Middle frontal gyrus (tissue), 1 donor: ENCODE measurements around the gene GLRA3.
"Not testable (repeated sequence)": the region's sequence is repeated elsewhere in the genome, so short reads cannot be mapped to it uniquely, and the experiment has no call there.

ENCODE experiments used
- DNase-seq: peaks from one replicate; pipeline ENCODE4 v3.0.0-alpha.2; 2015; ENCODE audit warnings: low spot score; ENCODE audit errors: extremely low spot score

Gene GLRA3

GRCh38 chr4:174828845-174829701 is at the start of gene GLRA3:
Gene GLRA3 (minus strand): TSS chr4:174829247. CDS start chr4:174828811, 436 bp downstream.
- DNase-seq = peak; percentile 56

- no peak for DNase-seq
These were observed 45.9 kb upstream of the GLRA3 start for GRCh38 chr4:174874898-174875297.

GRCh38 chr4:174873931-174874330 is 44.9 kb upstream of the GLRA3 start:
- DNase-seq = no peak

GRCh38 chr4:174873146-174873545 is 44.1 kb upstream of the GLRA3 start:
- not testable (repeated sequence) for DNase-seq

- DNase-seq = no peak
These were observed 42.4 kb upstream of the GLRA3 start for GRCh38 chr4:174871407-174871806.

GRCh38 chr4:174870311-174870710 is 41.3 kb upstream of the GLRA3 start:
- DNase-seq = no peak

- DNase-seq = no peak
These were observed 40.3 kb upstream of the GLRA3 start for GRCh38 chr4:174869339-174869738.

- no peak for DNase-seq
These were observed 38.9 kb upstream of the GLRA3 start for GRCh38 chr4:174867903-174868302.

- DNase-seq = no peak
These were observed 36.5 kb upstream of the GLRA3 start for GRCh38 chr4:174865418-174865985.

GRCh38 chr4:174864031-174864430 is 35.0 kb upstream of the GLRA3 start:
- DNase-seq = no peak

- no peak for DNase-seq
These were observed 31.5 kb upstream of the GLRA3 start for GRCh38 chr4:174860588-174860987.

- DNase-seq = no peak
These were observed 30.9 kb upstream of the GLRA3 start for GRCh38 chr4:174859904-174860303.

- DNase-seq = peak; percentile 99
These were observed 28.1 kb upstream of the GLRA3 start for GRCh38 chr4:174856926-174857800.

GRCh38 chr4:174855050-174855449 is 26.0 kb upstream of the GLRA3 start:
- DNase-seq = no peak

- no peak for DNase-seq
These were observed 24.6 kb upstream of the GLRA3 start for GRCh38 chr4:174853629-174854028.

GRCh38 chr4:174848596-174848995 is 19.5 kb upstream of the GLRA3 start:
- DNase-seq = no peak

- DNase-seq = no peak
These were observed 18.9 kb upstream of the GLRA3 start for GRCh38 chr4:174847801-174848427.

GRCh38 chr4:174835536-174835935 is 6.5 kb upstream of the GLRA3 start:
- no peak for DNase-seq

- DNase-seq = no peak
These were observed 5.4 kb upstream of the GLRA3 start for GRCh38 chr4:174834477-174834876.

- no peak for DNase-seq
These were observed 2.4 kb downstream of the GLRA3 start for GRCh38 chr4:174826660-174827059.

- DNase-seq = no peak
These were observed 13.8 kb downstream of the GLRA3 start for GRCh38 chr4:174815282-174815681.
